Tibial nerve (tissue), 4 donors: Measurements from ENCODE around the gene HOGA1. TPM values are rescaled to one million over a fixed set of nuclear protein-coding genes. Genes with fewer than 3 reads are reported as not detected.
"Not testable (repeated sequence)": the region's sequence is repeated elsewhere in the genome, so short reads cannot be mapped to it uniquely, and the experiment has no call there.

ENCODE experiments used
- DNase-seq, 2 donors: peaks; one replicate each; pipeline ENCODE4 v3.0.0-alpha.2; 2019; ENCODE audit warnings: low spot score in 2 of 2
- H3K27ac ChIP-seq, 4 donors: fragments of 200-600 bp; sonication (generic) in 3 of 4; one replicate each; pipeline ENCODE4 v1.5.1; 2017 to 2019; ENCODE audit warnings: mild to moderate bottlenecking in 1 of 4
- H3K27me3 ChIP-seq, 2 donors: fragments of 200-600 bp; sonication (generic) in 1 of 2; one replicate each; pipeline versions ENCODE4 v1.5.1 to v1.6.0; 2017 to 2019
- H3K36me3 ChIP-seq, 3 donors: fragments of 200-600 bp; sonication (generic); one replicate each; pipeline ENCODE4 v1.5.1; 2018 to 2019
- H3K4me1 ChIP-seq, 4 donors: fragments of 200-600 bp; sonication (generic) in 3 of 4; one replicate each; pipeline ENCODE4 v1.5.1; 2017 to 2019
- H3K4me3 ChIP-seq, 4 donors: fragments of 200-600 bp; sonication (generic) in 3 of 4; one replicate each; pipeline ENCODE4 v1.5.1; 2017 to 2019; ENCODE audit warnings: mild to moderate bottlenecking in 1 of 4, moderate library complexity in 1 of 4
- H3K9me3 ChIP-seq, 4 donors: fragments of 200-600 bp; sonication (generic) in 3 of 4; one replicate each; pipeline ENCODE4 v1.5.1; 2017 to 2019
- CTCF ChIP-seq, 5 experiments: fragments of 200-600 bp in 3 of 5; fragments of 450-650 bp in 2 of 5; sonication (generic) in 3 of 5; IDR thresholded peaks; one replicate each; pipeline ENCODE4 v1.5.1; 2016 to 2019; ENCODE audit warnings: antibody characterized with exemption in 5 of 5, mild to moderate bottlenecking in 3 of 5, moderate library complexity in 2 of 5
- EP300 ChIP-seq, 2 donors: sonication (generic); formaldehyde crosslinking; IDR thresholded peaks; one replicate each; pipeline ENCODE4 v1.6.1; 2017; ENCODE audit warnings: antibody characterized with exemption in 2 of 2, mild to moderate bottlenecking in 1 of 2
- POLR2A ChIP-seq, 2 donors: fragments of 450-650 bp; IDR thresholded peaks; one replicate each; pipeline ENCODE4 v1.6.1; 2017; ENCODE audit warnings: antibody characterized with exemption in 2 of 2, mild to moderate bottlenecking in 2 of 2, moderate library complexity in 2 of 2
- WGBS, 2 donors: methylation state at CpG; one replicate each; pipeline ENCODE4 v1.1.5; 2018; 5-methylcytosine and 5-hydroxymethylcytosine counted together
- total RNA-seq, 4 donors: library from RNA; depleted of rRNA; stranded (reverse); fragments of >200 nt; gene quantifications; one replicate each; pipeline ENCODE4 v1.1.0, GENCODE V29; 2016

The HOGA1 gene
- total RNA-seq, 4 donors from 2014 or later: 3.6 to 31.6 (median 25.3) TPM

GRCh38 chr10:97631098-97631497 lies 46.9 kb downstream of the HOGA1 start:
- peaks cover 0 to 18% (median 3%) of the 10 kb centered on the region in 4 donors for H3K4me1 ChIP-seq
- H3K27me3 ChIP-seq: no peaks in the 10 kb centered on the region
- no peaks in the 10 kb centered on the region for H3K9me3 ChIP-seq
- H3K4me3 ChIP-seq: no peak overlapping the region
- H3K36me3 ChIP-seq: no peaks in the 10 kb centered on the region
- no peak for TF ChIP-seq POLR2A (IDR thresholded peaks at IDR 0.05)
- TF ChIP-seq EP300 (IDR thresholded peaks at IDR 0.05): no peak
- no peak for TF ChIP-seq CTCF (IDR thresholded peaks at IDR 0.05)
- H3K27ac ChIP-seq: no peak overlapping the region
- DNase-seq: no peak

GRCh38 chr10:97632949-97633884 lies 49.0 kb downstream of the HOGA1 start, which contains the start of gene MORN4:
Gene MORN4, minus strand, starts transcription at chr10:97633500. Its CDS starts 13,847 bp downstream, at chr10:97619653.
- DNase-seq: peak; percentile 92 to 95
- 3 to 5% methylated on average over 56 to 62 of the region's 62 CpGs for WGBS, 2 donors
- H3K27ac ChIP-seq: peak within 1 kb of the TSS; percentile 19 to 85 (median 37)
- no peaks in the 10 kb centered on the region for H3K9me3 ChIP-seq
- H3K4me3 ChIP-seq: peak within 1 kb of the TSS; percentile 62 to 91 (median 71)
- H3K36me3 ChIP-seq: no peaks in the 10 kb centered on the region
- H3K27me3 ChIP-seq: no peaks in the 10 kb centered on the region
- TF ChIP-seq POLR2A (IDR thresholded peaks at IDR 0.05) (peak in 1 of 2 donors; percentile 25), EP300 (IDR thresholded peaks at IDR 0.05) (peak in 1 of 2 donors; percentile 70), CTCF (IDR thresholded peaks at IDR 0.05) (peak in 1 of 5 experiments; percentile 21)
- H3K4me1 ChIP-seq: peaks cover 0 to 18% (median 3%) of the 10 kb centered on the region in 4 donors

- Histone ChIP-seq H3K4me1 (peaks cover 0 to 18% (median 3%) of the 10 kb centered on the region in 4 donors), H3K27ac (peak overlapping the region; percentile 19 to 85 (median 37)), H3K9me3 (no peaks in the 10 kb centered on the region), H3K27me3 (no peaks in the 10 kb centered on the region), H3K36me3 (no peaks in the 10 kb centered on the region), H3K4me3 (peak overlapping the region; percentile 62 to 91 (median 71))
- TF ChIP-seq POLR2A (IDR thresholded peaks at IDR 0.05) (no peak), CTCF (IDR thresholded peaks at IDR 0.05) (peak in 1 of 5 experiments; percentile 31)
- no peak for DNase-seq
- 87% methylated on average over 8 of the region's 8 CpGs for whole genome bisulfite sequencing, 2 donors
These were observed 49.7 kb downstream of the HOGA1 start for GRCh38 chr10:97633921-97634320.

- WGBS, 2 donors: 91 to 96% methylated on average over 1 of the region's 1 CpG
These were observed 51.4 kb downstream of the HOGA1 start for GRCh38 chr10:97635577-97635976.

GRCh38 chr10:97639090-97639489 lies 54.9 kb downstream of the HOGA1 start:
- not testable (repeated sequence) for H3K4me3 ChIP-seq, H3K27me3 ChIP-seq, H3K9me3 ChIP-seq, H3K36me3 ChIP-seq, DNase-seq
- H3K4me1 ChIP-seq: peaks cover 6 to 29% (median 16%) of the 10 kb centered on the region in 4 donors
- WGBS, 2 donors: 87 to 93% methylated on average over 3 of the region's 3 CpGs
- peak overlapping the region in 1 of 4 donors; percentile 92 for H3K27ac ChIP-seq

More at GRCh38 chr10:97635577-97635976, 51.4 kb downstream of the HOGA1 start:
- Histone ChIP-seq H3K27me3 (no peaks in the 10 kb centered on the region), H3K4me3 (no peak overlapping the region), H3K27ac (no peak overlapping the region), H3K4me1 (peaks cover 0 to 18% (median 3%) of the 10 kb centered on the region in 4 donors), H3K9me3 (no peaks in the 10 kb centered on the region), H3K36me3 (no peaks in the 10 kb centered on the region)
- DNase-seq: no peak
- TF ChIP-seq CTCF (IDR thresholded peaks at IDR 0.05): no peak
- TF ChIP-seq POLR2A (IDR thresholded peaks at IDR 0.05): no peak
- TF ChIP-seq EP300 (IDR thresholded peaks at IDR 0.05): no peak
